D721Med (cell line): ENCODE measurements around the gene GLIS1.

Experiments used
- DNase-seq: peaks from one replicate; pipeline ENCODE4 v3.0.0; 2011; ENCODE audit warnings: low spot score; ENCODE audit not compliant: insufficient read length
- FAIRE-seq: peaks from 2 replicates; lab custom pipeline; 2011; peaks lifted over from hg19 to GRCh38; lab: Jason Lieb, UNC
- TF ChIP-seq, protein P1 (sequence below): IDR thresholded peaks from 2 replicates; pipeline ENCODE4 v1.5.1; 2012; ENCODE audit warnings: mild to moderate bottlenecking, control low read depth; ENCODE audit not compliant: insufficient read depth; ENCODE audit errors: missing control alignments

The GLIS1 gene

GRCh38 chr1:53583021-53583867, 155.7 kb downstream of the GLIS1 start:
- no peak for DNase-seq
- no peak for FAIRE-seq
- TF ChIP-seq, protein P1, sequence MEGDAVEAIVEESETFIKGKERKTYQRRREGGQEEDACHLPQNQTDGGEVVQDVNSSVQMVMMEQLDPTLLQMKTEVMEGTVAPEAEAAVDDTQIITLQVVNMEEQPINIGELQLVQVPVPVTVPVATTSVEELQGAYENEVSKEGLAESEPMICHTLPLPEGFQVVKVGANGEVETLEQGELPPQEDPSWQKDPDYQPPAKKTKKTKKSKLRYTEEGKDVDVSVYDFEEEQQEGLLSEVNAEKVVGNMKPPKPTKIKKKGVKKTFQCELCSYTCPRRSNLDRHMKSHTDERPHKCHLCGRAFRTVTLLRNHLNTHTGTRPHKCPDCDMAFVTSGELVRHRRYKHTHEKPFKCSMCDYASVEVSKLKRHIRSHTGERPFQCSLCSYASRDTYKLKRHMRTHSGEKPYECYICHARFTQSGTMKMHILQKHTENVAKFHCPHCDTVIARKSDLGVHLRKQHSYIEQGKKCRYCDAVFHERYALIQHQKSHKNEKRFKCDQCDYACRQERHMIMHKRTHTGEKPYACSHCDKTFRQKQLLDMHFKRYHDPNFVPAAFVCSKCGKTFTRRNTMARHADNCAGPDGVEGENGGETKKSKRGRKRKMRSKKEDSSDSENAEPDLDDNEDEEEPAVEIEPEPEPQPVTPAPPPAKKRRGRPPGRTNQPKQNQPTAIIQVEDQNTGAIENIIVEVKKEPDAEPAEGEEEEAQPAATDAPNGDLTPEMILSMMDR = no peak

DNA sequence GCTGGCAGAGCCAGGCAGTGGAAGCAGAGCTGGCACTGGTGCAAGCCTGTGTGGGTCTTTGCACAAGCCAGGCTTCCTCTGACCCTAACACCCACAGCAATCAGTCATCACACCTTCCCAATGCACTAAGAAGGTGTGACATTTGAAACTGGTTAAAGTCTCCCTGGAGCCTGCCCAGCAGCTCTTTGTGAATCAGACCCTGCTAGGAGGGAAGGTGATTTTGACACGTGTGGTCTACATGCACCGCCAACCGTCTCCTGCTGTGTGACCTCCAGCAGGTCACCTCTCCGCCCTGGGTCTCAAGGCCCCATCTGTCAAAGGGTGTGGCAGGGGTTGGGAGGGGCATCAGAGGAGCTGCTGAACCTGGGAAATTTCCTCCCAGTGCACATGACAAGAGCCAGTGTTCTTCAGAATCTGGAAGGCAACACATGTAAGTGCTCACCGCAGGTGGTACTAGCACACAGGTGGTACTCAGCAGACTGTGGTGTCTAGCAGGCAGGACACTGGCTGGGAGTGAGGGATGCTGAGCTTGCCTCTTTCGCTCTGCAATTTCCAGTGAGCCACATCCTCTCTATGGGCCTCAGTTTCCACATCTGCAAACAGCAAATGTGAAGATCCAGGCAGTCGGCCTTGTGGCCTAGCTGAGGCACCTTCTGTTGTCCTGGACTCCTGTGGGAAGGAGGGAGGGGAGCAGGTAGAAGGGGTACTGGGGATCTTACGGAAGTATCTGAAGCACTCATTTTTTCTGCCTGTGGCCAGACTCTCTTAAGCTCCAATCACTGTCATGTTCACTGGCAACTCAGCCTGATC, 156.5 kb downstream of the GLIS1 start:
- FAIRE-seq (no peak), DNase-seq (no peak)
- TF ChIP-seq, protein P1 = no peak

- DNase-seq (no peak), FAIRE-seq (no peak)
- TF ChIP-seq, protein P1 = no peak
Measured at GRCh38 chr1:53581476-53581875, 157.5 kb downstream of the GLIS1 start.

DNA sequence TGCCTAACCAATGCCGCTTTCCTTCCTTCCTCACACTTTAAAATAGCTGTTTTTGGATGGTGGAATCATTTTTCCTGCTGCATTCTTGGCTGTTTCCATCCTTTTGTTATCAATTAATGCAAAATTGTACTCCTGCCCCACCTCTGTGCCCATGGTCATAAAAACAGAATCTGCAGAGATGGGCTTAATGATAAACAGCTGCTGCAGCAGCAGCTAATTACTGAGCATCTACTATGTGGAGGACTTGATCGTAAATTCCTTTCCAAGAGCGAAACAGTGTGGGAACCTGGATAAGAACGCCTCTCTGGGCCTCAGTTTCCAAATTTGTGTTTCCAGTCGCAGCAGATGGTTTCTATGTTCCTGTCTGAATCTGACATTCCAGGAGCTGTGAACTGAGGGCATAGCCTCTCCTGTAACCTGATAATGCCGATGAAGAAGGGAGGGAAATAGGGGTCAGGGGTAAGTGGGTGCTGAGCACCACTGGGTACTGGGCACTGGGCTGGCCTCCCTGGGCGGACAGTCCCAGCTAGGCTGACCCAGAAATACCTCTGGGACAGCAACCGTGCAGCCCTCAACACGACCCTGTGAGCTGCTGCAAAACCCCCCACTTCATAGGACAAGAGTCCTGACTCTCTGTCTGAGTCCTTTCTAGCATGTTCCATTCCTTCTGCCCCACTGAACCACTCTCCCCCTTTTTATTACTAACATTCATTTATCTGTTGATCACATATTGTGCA, 158.1 kb downstream of the GLIS1 start:
- TF ChIP-seq, protein P1 = no peak
- FAIRE-seq (no peak), DNase-seq (no peak)

- TF ChIP-seq, protein P1 = no peak
- DNase-seq = no peak
- FAIRE-seq = no peak
Measured at GRCh38 chr1:53580009-53580400, 159.0 kb downstream of the GLIS1 start.

DNA sequence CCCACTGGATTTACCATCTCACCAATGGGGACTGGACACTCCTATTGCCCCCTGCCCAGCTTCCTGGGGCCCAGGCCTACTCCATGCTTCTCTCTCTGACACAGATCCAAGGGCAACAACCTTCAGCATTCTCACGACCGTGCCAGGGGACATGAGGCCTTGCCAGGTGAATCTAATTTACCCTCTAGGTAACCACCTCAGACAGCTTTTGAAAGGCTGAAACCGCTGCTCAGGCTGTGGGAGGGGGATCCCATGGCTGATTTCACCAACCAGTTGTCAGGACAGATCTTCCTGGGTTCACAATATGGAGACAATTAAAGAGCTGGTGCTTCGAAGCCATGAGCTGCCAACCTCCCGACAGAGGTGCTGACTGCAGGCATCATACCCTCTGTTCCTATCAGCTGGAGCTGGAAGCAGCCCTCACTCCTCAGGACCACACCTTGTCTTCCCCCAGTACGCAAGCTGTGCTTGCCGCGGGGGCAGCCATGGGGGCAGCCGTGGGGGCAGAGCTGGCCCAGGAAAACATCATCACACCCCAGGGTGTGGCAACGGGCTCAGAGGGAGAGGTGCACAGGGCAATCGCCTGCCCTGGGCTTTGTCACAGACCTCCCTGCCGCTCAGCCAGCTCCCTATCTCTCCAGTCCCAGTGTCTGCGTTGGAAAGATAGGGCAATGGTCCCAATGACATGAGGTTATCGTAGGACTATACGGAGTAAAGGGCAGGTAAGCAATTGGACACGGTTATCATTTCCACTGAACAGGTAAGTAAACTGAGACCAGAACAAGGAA, 159.5 kb downstream of the GLIS1 start:
- FAIRE-seq (no peak), DNase-seq (no peak)
- TF ChIP-seq, protein P1 = no peak
